ENCODE measurements around the gene TUBGCP6.
A peak's percentile ranks its signal among the peaks of the same experiment; 100 is the strongest.

TUBGCP6 gene

DNA sequence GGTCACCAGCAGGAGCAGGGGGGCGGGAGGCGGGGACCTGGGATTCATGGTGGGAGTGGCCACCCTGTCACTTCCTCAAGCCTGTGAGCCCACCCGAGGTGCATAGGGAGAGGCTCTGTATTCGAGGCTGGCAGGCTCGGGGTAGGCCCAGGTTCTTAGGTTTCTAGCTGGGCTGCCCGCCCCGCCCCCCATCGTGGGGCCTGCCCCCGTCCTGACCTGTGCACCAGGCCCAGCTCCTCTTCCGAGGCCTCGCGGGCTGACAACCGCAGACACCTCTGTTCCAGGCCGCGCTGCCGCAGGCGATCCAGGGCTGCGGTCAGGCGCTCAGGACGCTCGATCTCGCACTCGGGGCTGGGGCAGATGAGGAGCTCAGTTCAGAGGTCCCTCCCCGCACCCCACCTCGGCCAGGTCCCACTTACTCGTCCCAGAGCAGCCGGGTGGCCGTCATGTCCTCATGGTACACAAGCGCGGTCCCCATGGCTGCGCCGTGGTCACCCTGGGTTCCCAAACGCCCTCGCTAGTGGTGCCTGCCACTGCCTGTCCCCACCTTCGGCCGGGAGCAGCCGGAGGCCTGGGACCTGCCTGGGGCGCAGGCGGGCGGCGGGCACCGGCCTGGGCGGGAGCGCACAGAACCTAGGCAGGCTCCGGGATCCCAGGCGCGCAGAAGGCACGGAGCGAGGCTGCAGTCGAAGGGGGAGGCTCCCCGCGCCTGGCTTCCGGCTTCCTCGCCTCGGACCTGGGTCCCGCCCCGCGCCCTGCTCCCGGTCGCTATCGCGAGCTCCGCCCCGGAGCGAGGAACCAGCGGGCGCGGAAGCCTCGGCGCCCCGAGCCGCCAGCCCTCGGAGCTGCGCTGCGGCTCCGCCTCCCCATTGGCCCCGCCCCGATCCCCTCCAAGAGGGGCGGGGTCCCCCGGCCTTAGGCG is 6.0 kb upstream of the TUBGCP6 start, which contains the start of gene HDAC10:
HDAC10 (minus strand) TSS at position 711 of the 922 bp plus-strand sequence; CDS start at position 478, 233 bp downstream.
- peak; percentile 51 to 56 for DNase-seq (ENCODE audit: low read depth in 2 of 2)

DNA sequence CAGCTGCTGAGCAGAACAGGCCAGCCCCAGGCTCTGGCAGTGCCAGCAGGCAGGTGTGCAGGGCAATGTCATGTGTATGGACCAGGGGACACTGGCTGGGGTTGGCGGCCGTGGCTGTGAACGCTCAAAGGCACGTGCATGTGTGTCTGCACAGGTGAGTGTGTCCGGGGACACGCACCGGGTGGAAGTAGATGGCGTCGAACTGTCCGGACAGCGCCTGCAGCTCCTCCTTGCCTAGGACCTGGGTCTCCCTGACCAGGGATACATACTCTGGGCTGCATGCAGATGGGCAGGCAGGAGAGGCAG is 5.4 kb upstream of the TUBGCP6 start:
- no peak for DNase-seq (ENCODE audit: low read depth in 2 of 2)

DNA sequence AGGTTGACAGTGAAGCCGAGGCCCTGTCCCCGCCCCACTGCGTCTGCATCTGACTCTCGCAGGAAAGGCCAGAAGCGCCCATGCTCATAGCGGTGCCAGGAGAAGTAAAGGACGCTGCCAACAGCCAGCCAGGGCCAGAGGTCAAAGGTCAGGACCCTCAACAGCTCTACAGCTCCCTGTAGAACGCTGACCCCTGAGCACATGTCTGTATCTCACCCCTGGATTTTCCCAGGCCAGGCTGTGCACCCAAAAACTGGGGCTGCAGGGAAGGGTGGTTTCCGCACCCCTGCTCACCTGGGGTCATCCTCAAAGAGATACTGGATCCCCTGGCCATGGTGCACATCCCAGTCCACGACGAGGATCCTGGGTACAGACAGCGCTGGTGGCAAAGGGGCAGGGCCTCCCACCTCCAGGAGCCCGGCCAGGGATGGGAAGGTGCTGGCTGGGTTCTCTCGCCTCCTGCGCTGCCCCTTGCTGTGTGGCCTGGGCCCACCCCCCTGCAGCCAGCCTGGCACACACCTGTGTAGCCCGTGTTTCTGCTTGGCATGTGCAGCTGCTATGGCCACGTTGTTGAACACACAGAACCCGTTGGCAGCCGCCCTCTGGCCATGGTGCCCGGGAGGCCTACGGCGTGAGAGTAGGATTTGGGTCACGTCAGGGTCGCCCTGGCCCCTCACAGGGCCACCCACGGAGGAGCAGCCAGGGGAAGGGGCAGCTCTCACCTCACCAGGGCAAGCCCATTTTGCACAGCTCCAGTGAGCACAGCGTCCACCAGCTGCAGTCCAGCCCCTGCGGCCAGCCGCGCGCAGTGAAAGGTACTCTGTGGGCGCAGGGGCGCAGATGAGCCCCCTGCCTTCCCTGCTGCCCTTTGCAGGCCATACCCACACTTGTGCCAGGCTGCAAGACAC is 4.8 kb upstream of the TUBGCP6 start:
- no peak for DNase-seq (ENCODE audit: low read depth in 2 of 2)

DNA sequence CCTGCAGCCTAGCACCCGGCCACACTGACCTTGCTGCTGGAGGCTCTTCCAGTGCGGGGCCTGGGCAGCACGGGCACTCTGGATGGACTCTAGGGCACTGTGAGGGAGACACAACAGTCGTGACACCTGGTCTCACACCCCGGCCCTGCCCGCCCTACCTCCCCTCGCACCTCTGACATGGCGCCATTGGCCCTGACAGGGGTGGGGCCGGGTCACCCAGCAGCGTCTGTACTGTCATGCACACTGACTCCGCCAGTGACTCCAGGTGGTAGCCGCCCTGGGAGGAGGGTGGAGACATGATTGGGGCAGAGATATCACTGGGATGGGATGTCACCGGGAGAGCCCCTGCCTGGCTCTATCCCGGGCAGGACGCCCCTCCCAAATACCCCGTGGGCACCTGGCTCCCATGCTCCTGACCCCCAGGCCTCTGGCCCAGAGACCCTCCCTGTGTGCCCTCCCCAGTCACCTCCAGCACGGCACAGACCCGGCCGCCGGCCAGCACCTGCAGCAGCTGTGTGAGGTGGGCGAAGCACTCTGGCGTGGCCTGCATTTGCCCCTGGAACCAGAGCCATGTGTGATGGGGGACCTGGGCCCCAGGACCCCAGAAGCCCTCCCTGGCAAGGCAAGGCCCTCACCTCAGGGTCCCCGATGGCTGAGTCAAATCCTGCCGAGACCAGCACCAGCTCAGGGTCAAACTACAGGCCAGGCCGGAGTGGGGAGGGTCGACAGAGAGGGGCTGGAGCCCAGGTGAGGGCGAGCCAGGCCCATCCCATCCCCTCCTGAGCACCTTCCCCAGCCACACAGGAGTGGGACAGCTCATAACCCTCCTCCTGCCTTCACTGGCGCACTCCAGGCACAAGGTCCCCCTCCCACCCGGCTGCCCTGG is 3.6 kb upstream of the TUBGCP6 start:
- no peak for DNase-seq (ENCODE audit: low read depth in 2 of 2)

DNA sequence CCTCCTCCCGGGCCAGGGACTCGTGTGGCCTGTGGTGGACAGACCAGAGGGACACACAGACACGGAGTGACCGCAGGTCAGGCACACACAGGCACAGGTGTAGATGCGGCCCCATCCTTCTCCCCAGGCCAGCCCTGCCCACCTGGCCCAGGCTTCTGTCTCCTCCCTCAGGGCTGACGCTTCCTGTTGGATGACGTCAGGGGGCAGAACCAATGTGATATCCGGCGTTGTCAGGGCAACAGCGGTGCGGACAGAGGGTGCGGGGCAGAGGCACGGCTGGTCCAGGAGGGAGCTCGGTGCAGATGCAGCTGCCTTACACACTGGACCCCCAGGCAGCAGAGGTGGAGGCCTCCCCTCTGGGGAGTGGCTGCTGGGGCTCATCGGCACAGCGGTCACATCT is 2.9 kb upstream of the TUBGCP6 start:
- DNase-seq (ENCODE audit: low read depth in 2 of 2) = no peak

DNA sequence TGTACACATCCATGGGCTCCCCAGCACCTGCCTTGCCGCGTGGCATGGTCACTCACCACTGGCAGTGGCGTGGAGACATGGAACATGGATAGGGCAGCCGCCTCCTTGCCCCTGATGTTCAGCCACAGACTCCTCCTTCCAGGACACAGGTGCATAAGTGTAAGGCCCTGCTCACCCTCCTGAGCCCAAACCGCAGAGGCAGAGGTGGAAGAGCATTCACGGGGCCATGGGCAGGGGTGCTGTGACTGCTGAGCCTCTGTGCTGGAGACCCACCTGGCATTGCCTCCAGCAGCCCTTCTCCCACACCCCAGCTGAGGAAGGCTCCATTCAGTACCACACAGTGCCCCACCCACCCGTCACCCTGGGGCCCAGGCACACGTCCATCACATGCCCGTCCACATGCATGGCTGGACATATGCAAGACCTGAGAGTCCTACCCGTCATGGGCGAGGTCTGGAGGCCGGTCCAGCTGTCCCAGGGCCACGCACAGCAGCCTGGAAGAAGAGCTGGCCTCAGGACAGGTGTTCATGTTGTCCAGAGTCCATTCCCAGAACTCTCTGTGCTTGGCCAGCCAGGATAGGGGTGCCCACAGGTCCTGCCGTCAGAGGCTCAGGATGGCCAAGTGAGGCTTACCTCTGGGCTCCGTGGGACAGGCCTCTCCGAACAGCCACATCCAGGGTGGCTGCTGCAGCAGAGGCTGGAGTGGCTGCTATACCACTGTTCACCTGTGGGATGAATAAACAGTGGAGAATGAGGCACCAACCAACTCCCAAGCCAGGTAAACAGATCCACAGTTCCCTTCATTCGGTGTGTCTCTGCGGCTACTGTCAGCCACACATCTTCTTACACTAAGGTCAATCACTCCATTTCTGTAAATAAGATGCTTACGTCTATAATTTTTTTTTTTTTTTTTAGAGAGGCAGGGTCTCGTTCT is 1.7 kb upstream of the TUBGCP6 start:
- DNase-seq (ENCODE audit: low read depth in 2 of 2) = no peak

DNA sequence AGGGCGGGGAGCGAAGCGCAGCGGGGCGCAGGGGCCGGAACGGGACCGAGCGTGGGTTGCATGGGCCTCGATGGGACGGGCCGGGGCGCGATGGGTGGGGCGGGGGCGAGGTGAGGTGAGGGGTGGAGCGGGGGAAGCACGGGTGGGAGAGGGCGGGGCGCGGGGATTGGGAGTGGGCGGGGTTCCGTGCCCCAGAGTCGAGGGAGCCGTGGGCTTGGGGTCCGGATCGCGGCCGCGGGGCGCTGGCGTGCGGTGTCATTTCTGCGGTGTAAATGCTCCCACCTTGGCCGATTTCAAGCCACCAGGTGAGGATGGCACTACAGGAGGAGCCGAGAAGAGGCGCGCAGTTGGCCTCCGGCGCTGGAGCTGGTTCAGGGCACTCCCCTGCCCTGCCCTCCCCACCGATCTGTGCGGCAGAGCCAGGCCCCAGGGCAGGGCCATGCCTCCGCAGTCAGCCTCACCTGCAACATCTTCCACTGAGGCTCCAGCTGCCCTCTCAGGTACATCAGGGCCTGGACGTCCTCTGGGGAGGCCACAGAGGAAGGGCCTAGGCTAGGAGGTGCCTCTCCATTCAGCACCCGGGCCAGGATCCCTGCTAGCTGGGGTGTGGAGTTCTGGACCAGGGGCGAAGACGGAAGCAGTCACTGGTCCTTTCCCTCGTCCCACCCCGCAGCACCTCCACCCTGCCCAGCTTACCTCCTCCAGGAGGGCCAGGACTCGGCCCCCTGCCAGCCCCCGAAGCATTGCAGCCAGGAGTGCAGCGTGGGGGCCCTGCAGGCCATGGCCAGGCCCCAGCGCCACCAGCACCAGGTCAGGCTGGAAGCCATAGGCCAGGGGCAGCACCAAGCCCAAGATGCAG is 620 bp upstream of the TUBGCP6 start:
- DNase-seq (ENCODE audit: low read depth in 2 of 2) = no peak

DNA sequence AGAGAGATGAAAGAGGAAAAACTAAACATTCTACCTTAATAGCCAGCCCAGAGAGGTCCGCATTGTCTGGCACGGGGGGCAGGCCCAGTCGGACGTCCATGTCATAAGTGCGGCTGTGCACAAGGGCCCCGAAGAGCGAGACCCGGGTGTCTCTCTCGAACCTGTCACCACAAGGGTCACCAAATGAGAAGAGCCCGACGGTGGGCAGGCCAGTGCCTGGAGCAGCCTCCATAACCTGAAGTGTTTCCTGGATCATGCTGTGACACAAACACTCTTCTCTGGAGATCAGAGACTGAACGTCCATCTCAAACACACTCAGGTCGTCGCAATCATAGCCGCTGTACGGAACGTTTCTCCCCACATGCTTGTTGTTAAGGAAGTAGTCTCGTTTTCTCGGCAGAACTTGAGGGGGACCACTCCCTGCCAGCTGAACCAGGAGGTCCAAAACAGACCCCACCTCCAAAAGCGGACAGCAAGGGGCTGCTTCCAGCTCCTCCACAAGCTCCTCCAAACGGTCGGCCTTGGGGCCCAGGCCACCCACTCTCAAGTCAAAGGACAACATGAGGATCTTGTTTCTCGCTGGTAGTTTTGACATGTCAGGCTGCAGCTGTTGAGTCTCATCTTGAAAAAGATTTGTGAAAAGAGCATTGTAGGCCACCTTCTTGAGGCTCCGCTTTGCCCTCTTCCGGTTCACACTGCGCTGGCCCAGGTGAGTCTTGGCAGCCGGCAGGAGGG is 971 bp downstream of the TUBGCP6 start:
- no peak for DNase-seq (ENCODE audit: low read depth in 2 of 2)

DNA sequence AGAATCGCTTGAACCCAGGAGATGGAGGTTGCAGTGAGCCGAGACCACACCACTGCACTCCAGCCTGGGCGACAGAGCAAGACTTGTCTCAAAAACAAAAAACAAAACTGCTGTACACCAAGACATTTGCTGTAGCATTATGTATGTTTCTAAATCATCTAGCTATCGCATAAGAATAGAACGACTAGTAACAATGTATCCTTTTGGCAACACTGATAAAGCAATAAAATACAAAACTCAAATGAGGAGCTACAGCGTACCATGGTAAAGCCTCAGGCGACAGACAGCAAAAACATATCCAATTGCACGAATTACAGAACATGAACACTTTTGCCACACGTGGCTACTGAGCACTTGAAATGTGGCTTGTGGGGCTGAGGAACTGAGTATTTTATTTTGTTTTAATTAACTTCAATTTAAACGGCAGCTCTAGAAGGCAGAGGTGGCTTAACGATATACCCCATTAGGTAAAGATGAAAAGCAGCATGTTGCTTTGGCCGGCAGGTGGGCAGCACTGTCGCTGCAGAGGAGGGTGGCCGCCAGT is 2.3 kb downstream of the TUBGCP6 start:
- DNase-seq (ENCODE audit: low read depth in 2 of 2) = no peak

DNA sequence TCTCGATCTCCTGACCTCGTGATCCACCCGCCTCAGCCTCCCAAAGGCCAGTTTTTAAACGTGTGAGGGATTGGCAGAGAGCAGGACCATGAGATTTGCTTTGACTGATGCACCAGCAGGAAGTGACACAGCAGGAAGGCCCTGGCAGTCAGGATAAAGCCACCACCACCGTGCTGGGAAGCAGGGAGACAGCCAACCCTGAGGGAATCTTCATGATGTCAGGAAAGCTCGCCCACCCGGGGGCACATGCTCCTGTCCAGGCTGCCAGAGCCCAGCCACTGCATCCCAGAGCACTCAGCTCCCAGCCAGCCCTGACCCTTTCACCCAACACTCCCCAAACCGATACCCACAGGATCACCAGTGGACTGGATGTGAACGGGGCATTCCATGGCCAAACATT is 6.1 kb downstream of the TUBGCP6 start:
- DNase-seq (ENCODE audit: low read depth in 2 of 2) = no peak

DNA sequence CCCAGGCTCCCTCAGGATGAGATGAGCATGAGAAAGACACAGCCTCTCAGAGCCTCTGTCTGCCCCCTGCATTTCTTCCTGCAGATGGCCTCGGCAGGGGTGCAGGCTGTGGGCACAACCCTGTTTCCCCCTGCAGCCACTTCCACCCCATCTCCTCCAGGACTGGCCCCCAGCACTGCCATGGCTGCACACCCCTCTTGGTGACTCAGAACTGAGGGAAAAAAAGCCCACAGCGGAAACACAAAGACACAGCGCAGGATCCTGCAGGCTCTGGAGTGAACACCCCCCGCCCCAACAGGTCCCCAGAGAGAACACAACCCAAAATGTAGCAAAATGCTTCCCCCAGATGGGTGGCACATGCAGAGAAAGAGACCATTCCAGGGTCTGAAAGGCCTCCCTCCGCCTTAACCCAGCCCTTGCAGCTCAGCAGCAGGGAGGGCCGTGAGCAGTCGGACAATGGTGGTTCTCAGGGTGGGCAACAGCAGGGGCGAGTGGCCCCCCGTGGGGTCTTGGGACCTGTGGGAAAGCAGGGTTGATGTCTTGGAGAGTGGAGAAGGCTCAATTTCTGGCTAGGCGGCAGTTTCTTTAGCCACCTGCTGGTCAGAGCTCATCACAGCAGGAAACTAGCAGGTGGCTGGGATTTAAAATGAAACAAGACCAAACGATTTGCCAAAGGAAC is 8.0 kb downstream of the TUBGCP6 start:
- DNase-seq (ENCODE audit: low read depth in 2 of 2) = no peak

DNA sequence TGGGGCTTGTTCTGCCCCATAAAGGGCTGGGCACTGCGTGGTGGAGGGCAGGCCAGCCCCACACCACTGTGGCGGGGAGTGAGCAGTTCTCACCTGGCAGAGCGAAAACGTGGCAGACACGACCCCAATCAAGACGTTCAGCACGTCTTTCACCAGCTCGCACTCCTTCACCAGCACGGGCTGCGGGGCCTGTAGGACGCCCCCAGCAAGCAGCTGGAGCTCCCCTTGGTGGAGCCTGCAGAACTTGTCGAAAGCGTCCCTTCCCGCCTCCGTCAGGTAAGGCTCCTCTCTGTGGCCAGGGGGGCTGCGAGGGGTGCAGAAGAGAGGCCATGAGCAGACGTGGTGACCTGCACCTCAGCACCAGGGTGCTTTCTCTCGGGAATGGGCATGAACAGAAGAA is 11.6 kb downstream of the TUBGCP6 start:
- no peak for DNase-seq (ENCODE audit: low read depth in 2 of 2)

DNA sequence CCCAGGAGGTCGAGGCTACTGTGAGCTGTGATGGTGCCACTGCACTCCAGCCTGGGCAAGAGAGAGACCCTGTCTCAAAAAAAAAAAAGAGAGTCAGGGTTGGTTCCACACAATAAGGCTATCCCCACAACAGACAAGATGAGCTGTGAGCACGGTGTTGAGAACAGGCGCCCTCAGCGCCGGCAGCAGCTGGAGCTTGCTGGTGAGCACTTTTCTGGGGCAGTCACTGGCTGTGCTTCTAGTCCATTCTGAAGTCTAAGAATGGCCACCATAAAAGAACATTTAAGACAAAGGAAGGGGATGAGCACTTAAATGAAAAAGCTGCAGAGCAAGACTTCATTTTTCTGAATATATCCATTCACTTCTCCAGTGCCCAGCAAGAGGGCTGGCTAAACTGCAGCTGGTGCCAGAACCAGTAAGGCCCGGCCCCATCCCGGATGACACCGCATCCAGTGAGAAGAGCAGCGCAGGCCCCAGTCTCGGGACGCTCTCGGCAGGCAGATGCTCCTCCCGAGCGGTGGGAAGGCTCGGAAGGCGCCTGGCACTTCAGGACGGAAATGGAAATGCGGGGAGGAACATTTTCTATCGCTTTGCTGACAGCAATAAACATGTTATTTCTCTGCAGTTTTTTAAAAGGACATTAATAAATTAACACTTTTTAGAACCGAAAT is 12.2 kb downstream of the TUBGCP6 start:
- DNase-seq (ENCODE audit: low read depth in 2 of 2) = no peak

DNA sequence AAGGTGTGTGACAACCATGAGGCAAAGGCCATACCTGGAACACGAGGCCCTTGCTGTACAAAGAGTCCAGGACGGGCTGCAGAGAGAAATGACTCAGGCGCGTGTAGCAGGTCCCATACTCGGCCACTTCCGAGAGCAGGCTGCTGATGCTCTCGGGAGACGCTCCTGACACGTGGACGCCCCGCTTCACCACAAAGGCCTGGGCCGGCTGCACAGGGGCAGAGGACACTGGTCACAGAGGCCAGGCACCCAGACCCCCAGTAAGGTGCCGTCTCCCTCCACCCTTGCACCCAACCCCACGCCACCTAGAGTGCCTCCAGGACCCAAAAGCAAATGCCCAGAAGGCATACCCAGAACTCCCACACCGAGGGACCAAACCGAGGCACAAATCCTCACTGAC is 15.5 kb downstream of the TUBGCP6 start:
- DNase-seq (ENCODE audit: low read depth in 2 of 2) = no peak

DNA sequence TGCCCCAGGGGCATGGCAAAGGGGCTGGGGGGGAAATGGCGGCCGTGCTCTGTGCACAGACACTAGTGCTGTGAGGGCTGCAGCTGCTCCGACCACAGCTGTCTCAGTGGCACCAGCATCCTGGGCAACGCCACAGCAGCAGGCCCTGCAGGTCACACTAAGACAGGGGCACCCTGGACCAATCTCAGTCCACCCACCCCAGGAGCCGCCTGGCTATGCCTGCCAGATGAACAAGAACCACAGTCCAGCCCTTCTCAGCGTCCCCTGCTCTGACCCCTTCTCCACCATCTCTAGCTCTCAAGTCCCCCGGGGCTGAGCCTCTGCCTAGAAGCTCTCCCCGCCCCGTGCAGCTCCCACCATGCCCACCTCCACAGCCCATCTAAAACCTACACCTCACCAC is 16.5 kb downstream of the TUBGCP6 start:
- no peak for DNase-seq (ENCODE audit: low read depth in 2 of 2)

DNA sequence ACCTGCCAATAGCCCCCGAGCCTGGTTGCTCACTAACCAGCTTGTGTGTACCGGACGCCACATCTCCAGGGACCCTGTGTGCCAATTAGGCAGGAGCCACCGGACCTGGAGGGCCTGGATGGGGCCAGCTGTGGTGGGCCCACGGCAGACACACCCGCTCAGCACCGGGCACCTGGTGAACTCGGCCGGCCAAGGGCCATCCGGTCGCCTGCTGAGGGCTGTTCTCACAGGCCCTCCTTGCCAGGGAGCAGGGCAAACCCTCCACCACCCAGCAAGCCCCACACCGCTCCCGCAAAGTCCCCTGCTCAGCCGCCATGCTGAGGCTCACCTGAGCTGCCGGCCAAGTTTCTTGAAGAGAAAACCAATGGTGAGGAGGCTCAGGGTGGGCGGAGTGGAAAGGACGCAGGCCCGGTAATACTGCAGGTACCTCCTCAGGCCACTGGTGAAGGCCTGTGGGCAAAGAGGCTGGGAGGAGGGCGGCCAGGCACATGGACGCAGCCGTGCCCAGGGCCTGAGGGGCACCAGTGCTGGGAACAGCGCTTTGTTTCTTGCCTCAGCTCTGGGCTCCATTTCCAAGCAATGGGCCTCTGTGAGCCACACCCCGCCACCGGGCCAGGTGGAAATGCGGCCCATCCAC is 17.1 kb downstream of the TUBGCP6 start:
- DNase-seq (ENCODE audit: low read depth in 2 of 2) = no peak

DNA sequence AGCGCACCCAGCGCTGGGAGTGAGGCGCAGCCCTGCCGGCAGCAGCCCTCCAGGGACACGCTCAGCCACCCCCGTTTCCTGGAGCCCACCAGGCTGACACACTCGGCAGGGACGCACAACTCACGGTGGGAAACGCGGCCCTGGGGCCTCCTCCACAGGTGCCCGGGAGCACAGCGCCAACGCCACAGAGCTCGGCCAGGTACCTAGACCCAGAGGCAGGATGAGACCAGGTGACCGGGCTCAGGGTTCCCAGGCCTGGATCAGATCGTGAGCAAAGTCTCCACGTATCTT is 18.0 kb downstream of the TUBGCP6 start:
- no peak for DNase-seq (ENCODE audit: low read depth in 2 of 2)

Measured in activated CD8-positive, alpha-beta memory T cell treated with anti-CD3 and anti-CD28 coated beads for 4 hours (primary cell).